Endothelial cell of umbilical vein (primary cell): ENCODE results near the gene ENTPD7.

ENCODE experiments used
- CTCF ChIP-seq, 2 donors: IDR thresholded peaks; 1 replicate in 1 of 2; 2 replicates in 1 of 2; pipeline ENCODE4 v1.5.1; 2011; ENCODE audit warnings: low read length in 2 of 2, mild to moderate bottlenecking in 2 of 2, moderate library complexity in 2 of 2, control low read depth in 1 of 2, inconsistent platforms in 1 of 2, low read depth in 1 of 2; ENCODE audit not compliant: insufficient read depth in 1 of 2; ENCODE audit errors: extremely low read depth in 1 of 2
- POLR2A ChIP-seq: IDR thresholded peaks from 2 replicates; pipeline ENCODE4 v1.6.1; 2012; ENCODE audit warnings: low read depth, mild to moderate bottlenecking, control low read depth, low read length

GRCh38 chr10:99693933-99694583 lies 34.7 kb downstream of the ENTPD7 start:
- no peak for TF ChIP-seq CTCF (IDR thresholded peaks at IDR 0.05; ENCODE audit: extremely low read depth in 1 of 2, insufficient read depth in 1 of 2, low read depth in 1 of 2, low read length in 2 of 2)
- no peak for TF ChIP-seq POLR2A
